ENCODE measurements around the gene CENATAC.
A peak's percentile ranks its signal among the peaks of the same experiment; 100 is the strongest.
"Not testable (repeated sequence)": the region's sequence is repeated elsewhere in the genome, so short reads cannot be mapped to it uniquely, and the experiment has no call there.

Gene CENATAC

DNA sequence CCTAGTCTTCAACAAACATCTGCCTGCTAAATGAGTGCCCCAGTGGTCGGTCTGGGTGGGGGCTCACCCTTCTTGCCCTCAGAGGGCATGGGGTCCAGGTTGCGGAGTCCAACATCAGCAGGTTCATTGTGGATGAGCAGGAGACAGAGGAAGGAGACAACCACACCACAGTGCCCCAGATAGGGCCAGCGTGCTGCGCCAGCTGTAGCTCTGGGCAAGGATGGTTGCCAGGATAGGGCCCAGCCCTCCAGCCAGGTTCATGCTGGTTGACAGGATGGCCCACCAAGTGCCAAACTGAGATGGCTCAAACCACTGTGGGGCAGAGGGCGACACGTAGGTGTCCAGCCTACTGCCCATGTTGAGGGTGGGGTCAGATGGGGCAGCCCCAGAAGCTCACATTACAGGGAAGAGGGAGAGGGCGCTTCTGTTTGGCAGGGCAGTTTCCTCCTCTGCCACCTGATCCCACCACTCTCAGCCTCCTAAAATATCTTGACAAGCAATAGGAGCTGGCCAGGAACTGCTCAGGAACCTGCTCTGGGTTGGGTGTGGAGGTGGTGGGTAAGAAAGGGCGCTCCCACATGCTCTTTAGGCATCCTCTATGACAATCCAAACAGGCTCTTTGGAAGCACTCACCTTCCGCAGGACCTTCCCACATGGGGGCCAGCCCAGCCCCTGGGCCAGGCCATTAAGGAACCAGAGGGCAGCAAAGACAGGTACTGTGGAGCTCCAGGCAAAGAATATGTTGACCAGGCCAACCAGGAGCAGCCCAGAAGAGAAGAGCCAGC is 29.8 kb downstream of the CENATAC start:
- no peak for DNase-seq

DNA sequence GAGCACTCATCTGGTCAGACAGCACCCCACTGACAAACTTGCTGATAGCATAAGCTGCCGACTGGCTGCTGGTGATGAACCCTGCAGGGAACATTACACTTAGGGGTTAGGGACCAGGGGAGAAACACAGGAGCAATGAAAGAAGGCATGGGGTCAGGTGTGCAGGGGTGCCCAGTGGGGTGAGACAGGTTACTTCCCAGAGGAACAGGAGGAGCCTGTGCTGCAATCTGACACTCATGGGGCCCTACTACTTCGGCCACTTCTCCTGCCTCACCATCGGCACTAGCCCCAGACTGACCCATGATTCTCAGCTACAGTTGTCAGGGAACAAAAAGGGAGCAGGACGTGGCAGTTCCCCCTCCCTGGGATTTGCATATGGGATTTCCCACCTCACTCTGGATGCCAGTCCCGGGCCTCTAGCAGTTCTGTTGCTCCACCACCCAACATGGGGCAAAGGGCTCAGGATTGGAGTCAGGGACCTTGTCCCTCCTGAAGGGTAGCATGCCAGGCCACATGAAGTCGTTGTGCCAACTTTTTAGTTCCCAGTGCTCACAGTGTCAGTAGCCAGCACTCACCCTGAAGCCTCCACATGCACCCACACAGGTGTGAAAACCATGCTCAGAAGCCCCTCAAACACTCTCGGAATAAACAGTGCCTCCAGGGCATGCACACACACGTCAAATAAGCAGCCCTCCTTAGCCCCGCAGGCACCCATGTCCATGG is 30.6 kb downstream of the CENATAC start:
- peak in 1 of 4 experiments; percentile 10 for DNase-seq

DNA sequence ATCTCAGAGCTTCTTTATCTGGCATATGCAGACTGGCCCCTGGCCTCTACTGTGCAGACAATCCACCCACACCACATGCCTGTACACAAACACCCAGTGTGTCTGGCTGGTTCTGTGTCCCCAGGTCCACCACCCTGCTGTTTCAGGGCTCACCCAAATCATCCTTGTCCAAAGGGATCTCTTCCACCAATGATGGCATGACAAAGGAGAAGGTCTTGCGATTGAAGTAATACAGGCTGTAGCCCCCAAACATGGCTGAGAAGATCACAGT is 31.1 kb downstream of the CENATAC start:
- no peak for DNase-seq

DNA sequence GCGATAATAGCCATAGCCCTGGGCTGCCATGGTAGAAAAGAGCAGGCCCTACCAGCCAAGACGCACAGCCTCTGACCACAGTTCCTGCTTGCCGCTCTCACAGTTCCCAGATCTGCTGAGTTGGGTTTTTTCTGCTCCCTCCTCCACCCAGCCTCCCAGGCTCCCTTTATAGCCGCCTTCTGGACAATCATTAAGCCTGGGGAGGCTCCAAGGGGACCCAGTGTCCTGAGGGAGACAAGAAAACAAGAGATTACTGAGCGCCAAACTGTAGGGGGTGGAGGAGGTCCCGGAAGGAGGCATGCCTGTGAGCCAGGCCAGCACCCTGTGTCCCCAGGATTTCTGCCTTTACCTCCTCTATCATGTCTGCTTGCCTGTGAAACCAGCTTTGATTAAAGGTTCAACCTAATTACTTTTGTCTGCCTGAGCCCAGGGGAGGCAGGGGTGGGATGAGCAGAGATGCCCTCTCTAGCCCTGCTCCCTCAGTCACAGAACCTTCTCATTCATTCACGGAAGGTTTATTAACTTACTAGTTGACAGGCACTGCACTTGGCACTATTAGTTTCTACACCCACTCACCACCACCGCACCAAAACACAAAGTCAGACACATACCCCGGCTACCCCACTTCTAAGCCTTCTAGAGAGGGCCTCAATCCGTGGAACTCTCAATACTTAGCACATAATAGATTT is 31.5 kb downstream of the CENATAC start:
- DNase-seq = peak; percentile 58 to 81 (median 75)

DNA sequence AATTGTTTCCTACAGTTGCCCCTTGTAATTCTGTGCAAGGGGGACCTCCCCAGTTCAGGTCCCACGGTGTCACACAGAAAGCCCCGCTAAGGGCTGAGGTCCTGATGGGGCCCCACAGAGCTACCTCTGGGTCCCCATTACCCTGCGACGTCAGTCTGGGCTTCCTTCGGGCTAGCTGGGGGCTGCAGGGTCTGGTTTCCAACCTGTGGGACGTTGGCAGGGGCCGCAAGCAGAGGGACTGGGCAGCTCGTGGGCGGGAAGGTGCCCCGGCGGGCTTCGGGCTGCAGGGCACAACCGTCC is 32.0 kb downstream of the CENATAC start:
- no peak for DNase-seq

DNA sequence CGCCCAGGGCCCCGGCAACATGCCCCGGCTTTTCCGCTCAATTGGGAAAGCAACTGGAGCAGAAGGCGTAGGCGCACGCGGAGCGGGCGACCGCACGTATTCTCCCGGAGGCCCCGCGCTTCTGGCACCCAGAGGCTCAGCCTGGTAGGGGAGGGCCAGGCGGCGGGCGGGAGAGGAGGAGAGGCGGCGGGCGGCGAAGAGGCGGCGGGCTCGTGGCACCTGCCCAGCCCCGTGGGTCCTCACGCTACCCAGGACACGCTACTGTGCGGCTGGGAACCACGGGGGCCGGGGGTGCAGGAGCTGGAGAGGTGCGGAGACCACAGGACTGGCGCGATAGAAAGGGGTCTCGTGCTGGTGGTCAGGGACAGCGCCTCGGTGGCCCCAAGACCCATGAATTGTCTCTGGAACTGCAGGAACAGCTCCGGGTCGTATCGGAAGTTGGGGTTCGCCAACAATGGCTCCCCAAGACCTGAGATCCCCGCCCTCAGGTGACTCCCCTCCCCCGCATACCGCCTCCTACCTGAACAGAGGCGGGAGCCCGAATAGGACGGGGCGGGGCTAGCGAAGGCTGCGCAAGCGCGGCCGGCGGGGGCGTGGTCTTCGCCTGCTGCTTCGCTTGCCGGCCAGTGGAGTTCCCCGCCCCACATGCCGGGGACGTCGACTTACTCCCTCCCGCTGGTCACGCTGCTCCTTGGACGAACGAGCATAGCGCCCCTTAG is 32.5 kb downstream of the CENATAC start, which contains the start of gene SLC37A4:
Gene SLC37A4 (minus strand): TSS at position 549 of the 719 bp plus-strand sequence.
- DNase-seq = peak; percentile 98 to 99 (median 99)

DNA sequence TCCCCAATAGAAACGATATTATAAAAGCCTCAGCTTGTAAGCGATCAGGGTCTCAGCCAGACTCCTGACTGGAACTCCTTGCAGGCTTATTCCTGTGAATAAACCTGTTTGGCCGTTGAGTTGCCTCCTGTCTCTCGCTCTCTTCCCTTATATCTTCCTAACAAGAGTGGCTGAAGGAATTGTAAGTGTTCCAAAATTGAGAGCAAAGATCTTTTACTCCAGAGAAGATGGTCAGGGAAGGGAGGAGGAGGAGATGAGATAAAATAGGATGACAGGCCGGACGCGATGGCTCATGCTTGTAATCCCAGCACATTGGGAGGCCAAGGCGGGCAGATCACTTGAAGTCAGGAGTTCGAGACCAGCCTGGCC is 34.0 kb downstream of the CENATAC start:
- DNase-seq = no peak

DNA sequence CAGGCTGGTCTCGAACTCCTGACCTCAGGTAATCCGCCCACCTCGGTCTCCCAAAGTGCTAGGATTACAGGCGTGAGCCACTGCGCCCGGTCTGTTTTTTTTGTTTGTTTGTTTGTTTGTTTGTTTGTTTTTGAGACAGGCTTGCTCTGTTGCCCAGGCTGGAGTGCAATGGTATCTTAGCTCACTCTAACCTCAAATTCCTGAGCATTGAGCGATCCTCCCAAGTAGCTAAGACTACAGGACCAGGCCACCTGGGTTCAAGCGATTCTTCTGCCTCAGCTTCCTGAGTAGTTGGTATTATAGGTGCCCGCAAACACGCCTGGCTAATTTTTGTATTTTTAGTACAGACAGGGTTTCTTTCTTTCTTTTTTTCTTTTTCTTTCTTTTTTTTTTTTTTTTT is 35.5 kb downstream of the CENATAC start:
- DNase-seq = not testable (repeated sequence)

DNA sequence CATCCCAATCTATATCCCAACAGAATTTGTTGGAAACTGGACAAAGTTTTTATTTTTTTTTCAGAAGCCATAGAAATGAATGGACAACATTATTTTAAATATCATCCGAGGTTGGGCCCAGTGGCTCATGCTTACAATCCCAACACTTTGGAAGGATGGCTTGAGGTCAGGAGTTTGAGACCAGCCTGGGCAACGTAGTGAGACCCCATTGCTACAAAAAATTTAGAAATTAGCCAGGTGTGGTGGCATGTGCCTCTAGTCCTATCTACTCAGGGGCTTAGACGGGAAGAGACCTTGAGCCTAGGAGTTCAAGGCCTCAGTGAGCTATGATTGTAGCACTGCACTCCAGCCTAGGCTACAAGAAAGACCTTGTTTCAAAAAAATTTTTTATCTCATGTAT is 36.9 kb downstream of the CENATAC start:
- DNase-seq = no peak

DNA sequence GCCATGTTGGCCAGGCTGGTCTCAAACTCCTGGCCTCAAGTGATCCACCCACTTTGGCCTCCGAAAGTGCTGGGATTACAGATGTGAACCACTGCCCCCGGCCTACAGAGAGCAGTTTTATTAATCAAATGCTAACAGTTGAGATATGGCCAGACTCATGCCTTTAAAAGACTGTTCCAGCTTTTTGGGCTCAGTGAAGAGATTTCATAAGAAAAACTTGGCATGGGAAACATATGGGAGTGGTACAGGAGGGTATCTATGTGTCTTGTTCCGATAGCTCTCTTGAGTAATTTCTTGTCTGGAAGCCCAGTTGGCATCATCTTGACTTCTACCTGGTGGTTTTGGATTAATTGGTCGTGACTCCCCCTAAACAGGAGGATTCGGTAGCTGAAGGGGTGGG is 40.9 kb downstream of the CENATAC start:
- no peak for DNase-seq

DNA sequence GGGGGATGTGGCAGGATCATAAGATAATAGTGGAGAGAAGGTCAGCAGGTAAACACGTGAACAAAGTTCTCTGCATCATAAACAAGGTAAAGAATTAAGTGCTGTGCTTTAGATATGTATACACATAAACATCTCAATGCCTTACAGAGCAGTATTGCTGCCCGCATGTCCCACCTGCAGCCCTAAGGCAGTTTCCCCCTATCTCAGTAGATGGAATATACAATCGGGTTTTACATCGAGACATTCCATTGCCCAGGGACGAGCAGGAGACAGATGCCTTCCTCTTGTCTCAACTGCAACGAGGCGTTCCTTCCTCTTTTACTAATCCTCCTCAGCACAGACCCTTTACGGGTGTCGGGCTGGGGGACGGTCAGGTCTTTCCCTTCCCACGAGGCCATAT is 41.5 kb downstream of the CENATAC start:
- DNase-seq = peak in 1 of 4 experiments; percentile 9

DNA sequence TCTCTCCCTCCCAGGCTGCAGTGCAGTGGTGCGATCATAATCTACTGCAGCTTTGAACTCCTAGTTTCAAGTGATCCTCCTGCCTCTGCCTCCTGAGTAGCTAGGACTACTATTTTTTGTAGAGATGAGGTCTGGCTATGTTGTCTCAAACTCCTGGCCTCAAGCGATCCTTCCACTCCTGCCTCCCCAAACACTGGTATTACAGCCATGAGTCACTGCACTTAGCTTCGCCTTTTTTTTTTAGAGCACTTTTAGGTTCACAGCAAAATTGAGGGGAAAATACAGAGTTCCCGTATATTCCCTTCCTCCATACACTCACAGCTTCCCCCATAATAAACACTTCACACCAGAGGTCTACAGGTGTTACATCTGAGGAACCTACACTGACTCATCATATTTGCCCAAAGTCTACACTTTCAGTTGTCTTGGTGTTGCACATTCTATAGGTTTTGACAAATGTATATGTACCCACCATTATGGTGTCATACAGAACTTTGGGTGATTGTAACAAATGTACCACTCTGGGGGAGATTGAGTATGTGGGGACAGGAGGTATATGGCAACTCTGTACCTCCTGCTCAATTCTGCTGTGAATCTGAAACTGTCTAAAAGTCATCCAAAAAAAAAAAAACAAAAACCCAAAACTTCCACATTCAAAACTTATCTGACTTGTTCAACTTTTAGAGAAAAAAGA is 44.0 kb downstream of the CENATAC start:
- DNase-seq = peak in 2 of 4 experiments; percentile 6 to 42

DNA sequence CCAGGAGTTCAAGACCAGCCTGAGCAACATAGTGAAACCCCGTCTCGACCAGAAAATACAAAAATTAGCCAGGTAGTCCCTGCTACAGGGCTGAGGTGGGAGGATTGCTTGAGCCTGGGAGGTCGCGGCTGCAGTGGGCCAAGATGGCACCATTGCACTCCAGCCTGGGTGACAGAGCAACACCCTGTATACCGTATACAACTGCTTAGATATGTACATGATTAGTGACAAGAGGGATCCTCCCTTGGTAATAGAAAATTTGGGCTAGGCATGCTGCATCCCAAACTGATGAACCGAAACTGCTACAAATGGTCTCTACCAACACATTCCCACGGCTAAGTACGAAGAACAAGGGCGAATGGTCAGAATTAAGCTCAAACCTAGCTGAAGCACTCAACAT is 45.0 kb downstream of the CENATAC start:
- no peak for DNase-seq

DNA sequence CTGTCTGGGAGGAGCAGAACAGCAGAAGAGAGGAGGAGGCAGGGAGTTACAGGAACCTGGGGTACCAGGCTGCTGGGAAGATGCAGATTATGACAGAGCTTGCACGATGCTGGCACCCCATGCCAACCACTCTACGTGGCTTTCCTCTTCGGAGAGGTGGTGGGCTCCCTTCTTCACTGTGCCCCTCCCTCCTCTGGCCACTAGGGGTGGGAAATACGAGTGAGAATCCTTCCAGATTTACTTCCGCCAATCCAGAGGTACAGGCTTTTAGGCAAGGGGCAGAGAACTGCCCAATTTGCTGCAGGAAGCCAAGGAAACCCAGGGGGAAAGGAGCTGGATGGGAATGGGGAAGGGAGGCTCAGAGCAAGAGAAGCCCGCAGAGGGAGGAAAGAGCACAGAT is 46.8 kb downstream of the CENATAC start:
- DNase-seq = no peak

DNA sequence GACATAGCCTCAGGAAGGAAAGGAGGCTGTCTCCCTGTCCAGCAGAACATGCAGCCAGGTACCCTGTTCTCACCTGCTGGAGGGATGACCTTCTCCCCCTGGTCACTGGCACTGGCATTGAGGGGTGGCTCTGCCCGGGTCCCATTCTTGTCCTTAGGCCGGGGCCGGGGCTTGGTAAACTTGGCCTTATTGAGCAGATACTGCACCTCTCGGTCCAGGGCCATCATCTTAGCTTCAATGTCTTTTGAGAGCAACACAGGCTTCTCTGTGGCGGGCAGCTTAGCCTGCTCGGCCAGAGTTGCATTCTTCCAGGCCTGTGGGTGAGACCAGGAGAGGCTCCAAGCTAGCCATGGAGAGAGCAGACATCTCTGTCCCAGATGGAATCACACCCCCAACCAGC is 48.6 kb downstream of the CENATAC start:
- DNase-seq = no peak

DNA sequence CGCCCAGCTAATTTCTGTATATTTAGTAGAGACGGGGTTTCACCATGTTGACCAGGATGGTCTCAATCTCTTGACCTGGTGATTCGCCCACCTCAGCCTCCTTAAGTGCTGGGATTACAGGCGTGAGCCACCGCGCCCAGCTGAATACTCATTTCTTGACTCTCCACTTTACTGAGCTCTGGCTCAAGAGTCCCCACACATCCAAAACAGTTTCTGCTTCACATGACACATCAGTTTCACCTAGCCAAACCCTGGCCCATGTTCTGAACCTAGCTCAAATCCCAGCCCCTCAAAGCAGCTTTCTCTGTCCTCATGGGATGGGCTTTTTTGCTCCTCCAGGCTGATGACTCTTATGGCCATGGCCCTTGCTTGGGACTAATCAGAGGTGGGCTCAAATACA is 49.3 kb downstream of the CENATAC start:
- DNase-seq = no peak

DNA sequence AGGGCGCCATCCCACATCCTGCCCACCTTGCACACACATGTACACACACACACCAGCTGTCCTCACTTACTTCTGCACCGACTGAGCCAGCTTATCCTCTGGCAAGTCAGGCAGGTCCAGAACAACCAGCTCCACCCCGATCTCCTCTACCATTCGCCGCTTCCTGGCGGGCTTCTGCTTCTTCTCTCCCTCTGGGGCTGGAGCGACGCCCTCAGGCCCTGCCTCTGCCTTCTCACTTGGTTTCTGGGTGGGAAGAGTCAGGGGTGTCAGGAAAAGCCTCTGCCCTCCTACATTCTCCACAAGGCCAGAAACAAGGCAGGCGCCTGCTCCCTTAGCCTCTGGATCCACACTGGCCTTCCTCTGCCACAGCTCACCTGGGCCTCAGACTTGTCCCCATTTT is 50.7 kb downstream of the CENATAC start:
- no peak for DNase-seq

DNA sequence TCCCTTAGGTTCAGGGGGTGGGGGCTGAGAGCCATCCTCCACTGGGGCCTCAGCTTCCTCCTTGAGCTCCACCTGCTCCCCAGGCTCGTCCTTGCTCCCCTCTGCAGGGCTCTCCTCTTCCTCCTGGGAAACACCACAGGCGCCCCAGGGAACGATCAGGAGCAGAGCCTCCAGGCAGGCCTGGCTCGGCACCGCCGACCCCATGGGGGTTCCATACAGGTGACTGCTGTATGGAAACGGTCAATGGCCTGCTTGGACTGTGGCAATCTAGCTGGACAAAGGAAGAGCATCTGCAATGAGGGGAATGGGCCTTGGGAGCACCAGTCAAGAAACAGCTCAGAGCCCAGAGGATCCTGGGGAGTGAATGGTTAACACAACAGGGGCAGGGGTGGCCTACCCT is 51.1 kb downstream of the CENATAC start:
- DNase-seq = no peak

DNA sequence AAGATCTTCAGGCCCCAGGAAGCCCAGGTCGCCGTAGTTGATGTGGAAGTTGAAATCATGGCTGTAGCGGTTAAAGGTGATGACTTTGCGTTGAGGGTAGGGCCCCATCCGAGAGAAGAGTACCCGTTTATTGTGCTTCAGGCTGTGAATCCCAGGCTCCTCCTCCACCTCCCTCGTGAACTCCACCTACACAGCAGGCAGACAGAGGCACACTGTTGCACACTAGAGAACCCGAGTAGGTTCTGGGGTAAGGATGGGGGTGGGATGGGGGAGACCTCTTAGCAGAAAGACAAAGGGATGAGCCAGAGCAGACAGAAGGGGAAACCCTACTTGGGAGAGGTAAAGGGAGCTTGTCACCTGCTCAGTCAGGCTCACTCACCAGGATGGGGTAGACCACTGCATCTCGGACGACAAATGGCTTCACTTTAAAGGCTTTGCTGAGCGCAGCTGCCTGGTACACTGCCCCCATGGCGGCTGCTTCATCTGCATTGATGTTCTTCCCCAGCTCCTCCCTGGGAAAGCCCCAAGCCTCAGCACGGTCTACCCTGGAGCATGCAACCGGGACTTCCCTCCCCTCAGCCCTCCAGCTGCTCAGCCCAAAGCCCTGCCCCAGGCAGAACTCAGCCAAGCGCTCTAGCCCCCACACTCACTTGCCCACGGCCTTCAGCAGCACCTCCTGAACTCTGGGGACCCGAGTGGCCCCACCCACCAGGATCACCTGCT is 53.7 kb downstream of the CENATAC start:
- DNase-seq = no peak

DNA sequence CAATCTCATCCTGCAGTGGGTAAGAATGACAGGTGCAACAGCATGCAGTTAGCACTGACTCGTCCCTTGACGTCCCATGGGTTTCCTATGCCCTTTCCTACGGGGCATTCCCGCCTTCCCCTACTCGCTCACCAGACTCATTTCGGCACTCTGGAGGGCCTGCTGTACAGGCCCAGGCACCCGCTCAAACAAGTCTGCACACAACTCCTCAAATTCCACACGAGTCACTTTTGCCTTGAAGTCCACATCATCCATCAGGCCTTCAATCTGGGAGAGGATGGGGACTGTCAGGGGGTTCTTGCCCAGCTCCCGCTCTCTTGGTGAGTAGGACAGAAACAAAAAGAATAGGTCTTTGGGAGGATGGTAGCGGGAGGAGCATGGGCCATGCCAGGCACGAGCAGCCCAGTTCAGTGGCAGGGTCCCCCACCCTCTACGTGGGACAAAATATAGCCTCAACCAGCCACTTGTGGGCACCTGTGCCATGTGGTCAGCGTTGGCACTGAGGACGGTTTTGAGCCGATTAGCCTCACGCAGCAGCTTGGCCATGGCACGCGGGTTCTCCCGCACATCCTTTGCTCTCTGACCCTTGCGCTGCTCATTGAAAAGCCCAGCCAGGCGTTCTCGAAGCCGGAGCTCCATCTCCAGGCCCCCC is 54.4 kb downstream of the CENATAC start:
- DNase-seq = no peak

DNA sequence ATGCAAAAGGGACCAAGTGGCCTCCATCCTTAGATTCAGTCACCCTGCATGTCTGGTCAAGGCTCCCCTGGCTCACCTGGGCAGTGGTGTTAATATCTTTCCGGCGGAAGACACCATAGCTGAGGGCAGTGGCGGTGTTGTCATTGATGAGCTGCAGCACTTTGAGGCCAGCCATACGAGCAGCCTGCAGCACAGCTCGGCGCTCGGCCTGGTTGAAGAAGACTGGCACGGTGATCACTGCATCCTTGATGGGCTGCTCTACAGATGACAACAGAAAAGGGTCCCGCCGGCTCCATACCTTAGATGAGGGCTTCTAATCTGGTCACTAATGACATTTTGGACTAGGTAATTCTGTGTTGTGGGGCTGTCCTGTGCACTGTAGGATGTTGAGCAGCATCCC is 56.5 kb downstream of the CENATAC start:
- DNase-seq = no peak

DNA sequence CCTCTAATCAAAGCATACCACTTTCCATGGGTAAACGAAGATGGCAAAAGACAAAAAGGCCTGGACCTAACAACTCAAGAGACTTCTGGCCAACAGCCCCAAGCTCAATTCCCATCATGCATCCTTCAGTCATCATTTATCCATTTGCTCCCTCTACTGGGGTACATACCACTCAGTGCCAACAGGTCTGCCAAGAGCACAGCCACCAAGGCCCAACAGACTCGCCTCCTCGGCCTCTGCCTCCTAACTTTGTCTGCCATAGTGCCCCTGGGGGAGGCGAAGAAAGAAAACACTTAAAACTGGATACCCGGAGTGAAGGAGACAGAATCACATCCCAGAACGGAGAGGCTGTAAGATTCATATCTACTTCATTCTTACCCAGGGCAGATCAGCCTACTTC is 58.0 kb downstream of the CENATAC start:
- DNase-seq = peak; percentile 9 to 51 (median 44)
